IPS DF 6.9 (cell line): ENCODE measurements around the gene LAMC3.

Experiments used
- DNase-seq: peaks from one replicate; pipeline ENCODE4 v3.0.0-alpha.2; 2013; ENCODE audit warnings: low read depth, low spot score
- H3K27ac ChIP-seq: one replicate; pipeline ENCODE4 v1.5.1; 2013; ENCODE audit warnings: low read length, control low read depth
- H3K27me3 ChIP-seq: 2 replicates; pipeline ENCODE4 v1.6.1; 2013; ENCODE audit warnings: mild to moderate bottlenecking, low read length; ENCODE audit not compliant: control insufficient read depth, insufficient read depth
- H3K36me3 ChIP-seq: 2 replicates; pipeline ENCODE4 v1.6.1; 2013; ENCODE audit warnings: low read length; ENCODE audit not compliant: control insufficient read depth, insufficient read depth
- H3K4me1 ChIP-seq: 2 replicates; pipeline ENCODE4 v1.6.1; 2013; ENCODE audit warnings: low read length; ENCODE audit not compliant: control insufficient read depth, insufficient read depth
- H3K4me3 ChIP-seq: 2 replicates; pipeline ENCODE4 v1.5.1; 2013; ENCODE audit warnings: mild to moderate bottlenecking, low read length
- H3K9me3 ChIP-seq: 2 replicates; pipeline ENCODE4 v1.6.1; 2013; ENCODE audit warnings: low read length, inconsistent platforms; ENCODE audit not compliant: control insufficient read depth, insufficient read depth
- WGBS: extraction: QIAGEN DNeasy Blood & Tissue Kit; methylation state at CpG from one replicate; pipeline ENCODE4 v1.1.7; 2013; ENCODE audit warnings: mixed read lengths, missing lambda C conversion rate; ENCODE audit not compliant: insufficient read length, insufficient coverage; 5-methylcytosine and 5-hydroxymethylcytosine counted together

Gene LAMC3

DNA sequence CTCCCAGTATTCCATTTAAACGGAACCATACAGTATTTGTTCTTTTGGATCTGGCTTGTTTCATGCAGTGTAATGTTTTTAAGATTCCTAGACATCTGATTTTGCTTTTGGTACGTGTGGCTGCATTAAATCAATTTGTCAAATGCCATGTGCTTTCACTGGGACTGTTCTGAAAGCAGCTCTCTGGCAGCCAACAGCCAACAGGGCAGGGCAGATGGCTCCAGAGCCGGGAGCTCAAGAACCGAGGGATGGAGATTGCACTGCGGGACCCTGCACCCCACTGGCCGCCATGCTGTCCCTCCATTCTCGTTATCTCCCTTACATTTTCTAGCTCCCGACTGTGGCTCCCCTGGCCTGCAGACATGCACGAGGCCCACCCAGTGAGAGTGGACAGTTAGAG lies 54.0 kb downstream of the LAMC3 start:
- DNase-seq = no peak
- Histone ChIP-seq H3K27me3 (no peaks in the 10 kb centered on the region), H3K27ac (no peak overlapping the region), H3K4me1 (no peaks in the 10 kb centered on the region), H3K36me3 (peaks cover 2% of the 10 kb centered on the region; the same call in 1 of the 2 replicates), H3K9me3 (no peaks in the 10 kb centered on the region), H3K4me3 (no peak overlapping the region)
- WGBS = no CpG with 5 or more reads among the region's 9 CpGs

DNA sequence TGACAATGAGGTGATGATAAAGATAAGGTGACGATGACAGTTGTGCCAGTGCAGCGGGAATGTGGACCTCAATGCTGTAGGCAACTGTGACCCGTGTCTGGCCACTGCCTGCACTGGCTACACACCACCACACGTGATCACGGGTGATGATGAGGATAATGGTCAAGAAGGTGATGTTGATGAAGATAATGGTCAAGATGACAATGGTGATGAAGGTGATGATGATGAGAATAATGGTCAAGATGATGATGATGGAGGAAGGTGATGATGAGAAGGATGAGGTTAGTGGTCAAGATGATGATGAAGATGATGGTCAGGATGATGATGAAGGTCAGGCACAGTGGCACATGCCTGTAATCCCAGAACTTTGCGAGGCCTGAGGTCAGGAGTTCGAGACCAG lies 56.6 kb downstream of the LAMC3 start:
- H3K9me3 ChIP-seq = no peaks in the 10 kb centered on the region
- no peak for DNase-seq
- no peaks in the 10 kb centered on the region for H3K4me1 ChIP-seq
- H3K36me3 ChIP-seq = peaks cover 2% of the 10 kb centered on the region; the same call in 1 of the 2 replicates
- WGBS = no CpG with 5 or more reads among the region's 7 CpGs
- H3K27me3 ChIP-seq = no peaks in the 10 kb centered on the region
- no peak overlapping the region for H3K4me3 ChIP-seq
- H3K27ac ChIP-seq = no peak overlapping the region

DNA sequence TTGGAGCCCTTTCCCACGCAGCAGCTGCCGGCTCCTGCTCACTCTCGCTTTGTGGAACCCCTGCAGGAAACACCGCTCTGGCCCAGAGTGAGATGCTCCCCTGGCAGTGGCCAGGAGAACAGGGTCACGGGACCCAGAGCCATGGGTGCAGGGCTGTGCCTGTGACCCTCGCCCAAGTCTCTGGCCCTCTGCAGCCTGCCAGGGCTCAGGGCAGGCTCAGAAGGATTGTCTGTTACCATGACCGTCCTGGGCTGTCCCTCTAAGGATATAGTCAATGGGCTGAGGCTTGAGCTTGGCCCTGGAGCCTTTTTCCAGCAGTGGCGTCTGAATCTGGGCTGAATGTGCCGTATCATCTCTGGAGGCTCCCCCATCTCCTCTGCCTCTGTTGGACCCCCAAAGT lies 58.7 kb downstream of the LAMC3 start:
- no peaks in the 10 kb centered on the region for H3K27me3 ChIP-seq
- no CpG with 5 or more reads among the region's 9 CpGs for WGBS
- no peak overlapping the region for H3K27ac ChIP-seq
- no peaks in the 10 kb centered on the region for H3K4me1 ChIP-seq
- H3K4me3 ChIP-seq = no peak overlapping the region
- no peaks in the 10 kb centered on the region; the same call in 1 of the 2 replicates for H3K36me3 ChIP-seq
- no peaks in the 10 kb centered on the region for H3K9me3 ChIP-seq
- DNase-seq = no peak

GRCh38 chr9:131068076-131068816 lies 59.3 kb downstream of the LAMC3 start:
- DNase-seq = no peak
- Histone ChIP-seq H3K36me3 (peaks cover 4% of the 10 kb centered on the region; the same call in 1 of the 2 replicates), H3K4me3 (no peak overlapping the region), H3K9me3 (no peaks in the 10 kb centered on the region), H3K27ac (no peak overlapping the region), H3K4me1 (no peaks in the 10 kb centered on the region), H3K27me3 (no peaks in the 10 kb centered on the region)
- no CpG with 5 or more reads among the region's 14 CpGs for WGBS

- Histone ChIP-seq H3K27me3 (no peaks in the 10 kb centered on the region), H3K36me3 (peaks cover 4% of the 10 kb centered on the region)
- no CpG with 5 or more reads among the region's 15 CpGs for WGBS
Measured at GRCh38 chr9:131069699-131070098, 60.7 kb downstream of the LAMC3 start.

GRCh38 chr9:131072107-131072870 lies 63.3 kb downstream of the LAMC3 start:
- DNase-seq = no peak
- no peaks in the 10 kb centered on the region for H3K9me3 ChIP-seq
- no CpG with 5 or more reads among the region's 16 CpGs for WGBS
- no peak overlapping the region for H3K4me3 ChIP-seq
- H3K4me1 ChIP-seq = no peaks in the 10 kb centered on the region
- H3K27ac ChIP-seq = no peak overlapping the region
- peaks cover 4% of the 10 kb centered on the region for H3K36me3 ChIP-seq
- H3K27me3 ChIP-seq = no peaks in the 10 kb centered on the region

More at GRCh38 chr9:131069699-131070098, 60.7 kb downstream of the LAMC3 start:
- H3K27ac ChIP-seq = no peak overlapping the region
- H3K9me3 ChIP-seq = no peaks in the 10 kb centered on the region
- no peak overlapping the region for H3K4me3 ChIP-seq
- H3K4me1 ChIP-seq = no peaks in the 10 kb centered on the region
- no peak for DNase-seq

- DNase-seq = no peak
- Histone ChIP-seq H3K9me3 (no peaks in the 10 kb centered on the region), H3K27me3 (no peaks in the 10 kb centered on the region), H3K36me3 (peaks cover 4% of the 10 kb centered on the region), H3K4me3 (no peak overlapping the region), H3K27ac (no peak overlapping the region), H3K4me1 (no peaks in the 10 kb centered on the region)
- WGBS = no CpG with 5 or more reads among the region's 9 CpGs
Measured at GRCh38 chr9:131072871-131073237, 63.9 kb downstream of the LAMC3 start.

DNA sequence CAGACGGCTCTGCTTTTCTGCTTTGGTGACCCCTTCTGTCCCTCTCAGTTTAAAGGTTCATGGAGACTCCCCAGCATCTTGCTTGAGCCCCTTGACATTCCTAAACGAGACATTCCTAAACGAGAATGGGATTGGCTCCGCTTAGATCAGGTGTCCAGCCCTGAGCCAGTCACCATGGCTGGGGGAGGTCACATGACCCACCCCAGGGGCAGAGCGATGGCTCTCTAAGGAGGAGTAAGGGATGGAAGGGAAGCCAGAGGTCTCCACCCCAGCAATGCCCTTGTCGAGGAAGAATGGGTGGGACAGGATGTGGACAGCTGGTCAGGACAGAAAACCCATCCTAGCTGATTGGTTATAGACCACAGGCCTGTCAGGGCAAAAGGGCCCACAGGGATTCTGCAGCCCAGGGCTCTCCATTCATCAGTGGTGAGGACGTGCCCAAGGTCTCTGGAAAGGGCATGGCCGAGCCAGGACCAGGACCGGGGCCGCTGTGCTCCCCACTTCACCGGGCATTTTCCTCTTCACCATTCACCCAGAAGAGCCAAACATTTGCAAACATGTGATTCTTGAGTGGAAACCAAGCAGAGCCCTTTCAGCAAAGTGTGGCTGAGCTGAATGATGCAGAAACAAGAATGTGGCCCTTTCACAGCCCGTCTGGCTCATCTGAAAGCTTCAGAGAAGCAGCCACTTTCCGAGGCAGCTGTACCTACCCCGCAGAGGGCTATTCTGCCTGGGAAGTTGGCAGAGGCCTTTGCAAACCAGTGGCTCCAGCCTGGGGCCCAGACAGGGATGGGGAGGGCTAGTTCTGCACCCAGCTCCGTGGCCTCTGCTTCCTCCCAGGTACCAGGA lies 67.6 kb downstream of the LAMC3 start:
- 0 out of 2 replicates have a peak, but pooled peaks cover 1% of the 10 kb centered on the region for H3K4me1 ChIP-seq
- H3K4me3 ChIP-seq = no peak overlapping the region; the same call in 1 of the 2 replicates
- no CpG with 5 or more reads among the region's 15 CpGs for WGBS
- H3K27ac ChIP-seq = no peak overlapping the region
- H3K9me3 ChIP-seq = no peaks in the 10 kb centered on the region
- H3K36me3 ChIP-seq = peaks cover 4% of the 10 kb centered on the region; the same call in 1 of the 2 replicates
- no peak for DNase-seq
- H3K27me3 ChIP-seq = no peaks in the 10 kb centered on the region

- no peaks in the 10 kb centered on the region for H3K9me3 ChIP-seq
- no peak for DNase-seq
- H3K4me3 ChIP-seq = no peak overlapping the region
- no CpG with 5 or more reads among the region's 17 CpGs for WGBS
- H3K36me3 ChIP-seq = no peaks in the 10 kb centered on the region; the same call in 1 of the 2 replicates
- H3K27me3 ChIP-seq = no peaks in the 10 kb centered on the region
- H3K27ac ChIP-seq = no peak overlapping the region
- 0 out of 2 replicates have a peak, but pooled peaks cover 1% of the 10 kb centered on the region for H3K4me1 ChIP-seq
Measured at GRCh38 chr9:131078427-131079366, 69.7 kb downstream of the LAMC3 start.
